HG02970 (cell line): ENCODE data around the gene PGLYRP4.
"Not testable (repeated sequence)": the region's sequence is repeated elsewhere in the genome, so short reads cannot be mapped to it uniquely, and the experiment has no call there.

Source experiments
- ATAC-seq: cut with Tn5 transposase; IDR thresholded peaks from one replicate; pipeline ENCODE4 v1.9.1; 2021; ENCODE audit warnings: mild to moderate bottlenecking, moderate library complexity, moderate number of reproducible peaks; ENCODE audit not compliant: unreplicated experiment, low FRiP score

PGLYRP4 gene

DNA sequence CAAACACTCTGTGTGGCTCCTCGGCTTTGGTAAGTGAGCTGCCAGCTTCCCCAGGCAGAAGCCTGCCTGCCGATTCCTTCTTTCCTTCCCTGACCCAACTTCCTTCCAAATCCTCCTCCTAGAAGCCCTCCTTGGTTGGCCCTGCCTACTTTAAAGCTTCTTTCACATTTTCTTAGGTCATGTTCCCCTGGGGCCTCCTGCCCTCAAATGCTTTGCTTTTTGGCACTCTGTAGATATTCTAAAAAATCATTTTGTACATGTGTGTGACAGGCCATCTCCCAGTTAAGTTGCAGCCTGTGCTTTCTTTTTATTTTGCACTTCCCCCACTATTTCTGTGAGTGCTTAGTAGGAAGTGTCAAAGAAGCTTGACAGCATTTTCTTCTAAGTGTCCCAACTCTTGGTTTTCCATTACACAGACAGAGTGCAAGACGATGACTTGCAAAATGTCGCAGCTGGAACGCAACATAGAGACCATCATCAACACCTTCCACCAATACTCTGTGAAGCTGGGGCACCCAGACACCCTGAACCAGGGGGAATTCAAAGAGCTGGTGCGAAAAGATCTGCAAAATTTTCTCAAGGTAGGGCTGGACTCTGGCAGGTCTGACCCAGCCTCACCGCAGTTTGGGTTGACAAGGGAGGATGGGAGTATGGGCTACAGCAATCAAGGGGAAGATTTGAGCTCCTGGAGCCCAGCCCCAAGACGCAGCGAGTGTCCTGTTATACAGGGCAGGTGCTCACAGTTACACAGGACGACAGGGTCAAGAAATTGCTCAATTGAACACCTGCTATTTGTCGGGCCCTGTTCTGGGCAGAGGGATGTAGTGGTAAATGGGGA, 9.4 kb upstream of the PGLYRP4 start, which contains the start of gene S100A9:
TSS of gene S100A9 (plus strand) at position 2 of the 838 bp plus-strand sequence. CDS start at position 432, 430 bp downstream.
- ATAC-seq: no peak

DNA sequence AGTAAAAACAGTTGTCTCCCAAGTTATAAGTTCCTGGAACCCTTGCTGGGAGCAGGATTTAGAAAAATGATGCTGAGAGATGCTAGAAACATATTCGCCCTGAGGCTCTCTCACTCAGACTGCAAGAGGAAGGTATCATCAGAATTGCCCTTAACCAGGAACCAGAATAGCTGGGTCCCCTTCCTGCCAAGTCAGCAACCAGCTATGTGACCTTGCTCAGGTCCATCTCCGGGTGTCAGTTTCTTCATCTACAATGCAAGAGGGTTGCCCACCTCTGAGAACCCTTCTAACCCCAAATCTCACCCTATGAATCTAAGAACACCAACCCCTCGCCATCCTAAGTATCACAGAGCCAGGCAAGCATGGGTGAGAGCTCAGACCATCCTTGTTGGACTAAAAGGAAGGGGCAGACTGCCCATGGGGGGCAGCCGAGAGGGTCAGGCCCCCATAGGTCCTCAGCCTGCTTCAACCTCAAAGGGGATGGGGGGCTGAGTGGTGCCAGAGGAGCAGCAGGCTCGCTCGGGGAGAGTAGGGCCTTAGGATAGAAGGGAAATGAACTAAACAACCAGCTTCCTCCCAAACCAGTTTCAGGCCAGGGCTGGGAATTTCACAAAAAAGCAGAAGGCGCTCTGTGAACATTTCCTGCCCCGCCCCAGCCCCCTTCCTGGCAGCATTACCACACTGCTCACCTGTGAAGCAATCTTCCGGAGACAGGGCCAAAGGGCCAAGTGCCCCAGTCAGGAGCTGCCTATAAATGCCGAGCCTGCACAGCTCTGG, 8.6 kb upstream of the PGLYRP4 start:
- no peak for ATAC-seq

DNA sequence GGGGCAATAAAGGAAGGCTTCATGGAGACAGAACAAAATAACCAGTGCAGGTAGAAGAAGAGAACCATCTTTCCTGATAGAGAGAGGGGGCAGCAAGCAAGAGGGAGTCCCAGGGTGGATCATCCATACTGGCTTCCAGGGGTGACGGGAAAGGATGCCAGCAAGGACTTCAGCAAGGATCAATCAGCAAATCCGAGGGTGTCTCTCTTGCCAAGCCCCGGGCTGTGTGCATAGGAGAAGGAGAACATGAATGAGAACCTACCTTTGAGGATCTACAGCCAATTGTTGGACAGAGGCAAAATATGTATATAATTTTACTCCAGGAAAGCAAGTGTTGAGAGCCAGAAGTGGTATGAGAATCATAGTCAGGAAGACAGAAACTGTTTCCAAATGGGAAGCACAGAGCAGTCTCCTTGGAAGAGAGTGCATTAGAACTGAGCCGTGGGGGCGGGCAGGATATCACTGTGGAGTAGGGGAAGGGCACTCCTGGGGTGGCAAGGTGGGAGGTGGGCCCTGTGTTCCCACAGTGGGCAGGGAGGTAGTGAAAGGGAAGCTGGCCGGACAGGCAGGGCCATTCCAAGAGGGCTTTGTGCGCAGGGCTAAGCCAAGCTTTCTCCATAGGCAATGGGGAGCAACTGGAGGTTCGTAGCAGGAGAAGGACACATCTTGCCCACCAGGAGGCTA, 7.9 kb upstream of the PGLYRP4 start:
- ATAC-seq: no peak

DNA sequence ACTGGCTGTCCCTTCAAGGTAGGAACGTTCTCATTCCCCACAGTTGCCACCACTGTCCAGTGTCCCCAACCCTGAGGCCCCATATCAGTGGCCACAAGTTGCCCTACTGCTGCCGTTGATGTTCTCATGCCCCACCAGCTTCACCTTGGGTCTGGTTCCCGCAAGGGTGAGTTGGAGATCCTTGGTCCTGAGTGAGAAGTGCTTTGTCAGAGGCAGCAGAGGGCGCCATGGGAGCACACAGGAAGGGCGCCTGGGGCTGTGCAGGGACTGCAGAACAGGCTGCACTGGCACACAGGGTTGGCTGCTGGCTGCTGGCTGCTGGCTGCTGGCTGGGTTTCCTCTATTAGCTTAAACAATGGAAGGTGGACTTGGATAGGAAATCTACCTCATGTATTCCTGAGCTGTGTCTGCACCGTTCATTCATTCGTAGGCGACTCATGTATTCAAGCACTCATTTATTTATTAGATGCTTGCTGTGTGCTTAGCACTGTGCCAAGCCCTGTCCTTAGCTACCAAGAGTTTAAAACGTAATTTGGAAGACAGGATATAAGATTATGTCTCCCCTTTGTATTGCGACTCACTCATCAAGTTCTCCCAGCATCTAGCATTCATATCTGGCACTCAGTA, 6.9 kb upstream of the PGLYRP4 start:
- ATAC-seq: no peak

DNA sequence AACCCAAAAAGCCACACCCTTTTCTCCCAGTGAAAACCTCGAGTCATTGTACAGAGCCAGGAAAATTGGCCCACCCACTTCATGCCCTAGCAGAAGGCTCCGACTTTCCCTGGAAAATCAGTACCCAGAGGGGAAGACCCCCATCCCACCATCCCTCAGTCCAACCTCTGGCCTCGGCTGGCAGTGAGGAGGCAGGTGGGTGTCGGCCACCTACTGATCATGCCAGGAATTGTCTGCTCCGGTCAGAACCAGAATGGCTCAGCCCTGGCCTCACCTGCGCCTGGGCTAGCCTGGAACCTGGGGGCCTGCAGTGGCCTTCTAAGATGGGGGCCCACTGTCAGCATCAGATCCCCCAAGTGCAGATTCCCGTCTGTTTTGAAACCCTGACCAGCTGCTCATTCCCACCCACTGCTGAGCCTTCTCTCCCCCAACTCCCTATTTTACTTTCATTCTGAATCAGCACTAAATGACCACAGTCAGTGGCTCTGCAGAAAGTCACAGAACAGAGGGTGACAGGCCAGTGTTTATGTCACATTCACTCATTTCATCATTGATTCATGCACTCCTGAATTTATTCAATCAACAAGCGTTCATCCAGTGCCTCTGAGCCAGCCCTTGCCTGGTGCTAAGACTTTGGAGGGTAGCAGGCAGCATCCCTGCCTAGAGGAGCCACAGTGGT, 6.0 kb upstream of the PGLYRP4 start:
- no peak for ATAC-seq

DNA sequence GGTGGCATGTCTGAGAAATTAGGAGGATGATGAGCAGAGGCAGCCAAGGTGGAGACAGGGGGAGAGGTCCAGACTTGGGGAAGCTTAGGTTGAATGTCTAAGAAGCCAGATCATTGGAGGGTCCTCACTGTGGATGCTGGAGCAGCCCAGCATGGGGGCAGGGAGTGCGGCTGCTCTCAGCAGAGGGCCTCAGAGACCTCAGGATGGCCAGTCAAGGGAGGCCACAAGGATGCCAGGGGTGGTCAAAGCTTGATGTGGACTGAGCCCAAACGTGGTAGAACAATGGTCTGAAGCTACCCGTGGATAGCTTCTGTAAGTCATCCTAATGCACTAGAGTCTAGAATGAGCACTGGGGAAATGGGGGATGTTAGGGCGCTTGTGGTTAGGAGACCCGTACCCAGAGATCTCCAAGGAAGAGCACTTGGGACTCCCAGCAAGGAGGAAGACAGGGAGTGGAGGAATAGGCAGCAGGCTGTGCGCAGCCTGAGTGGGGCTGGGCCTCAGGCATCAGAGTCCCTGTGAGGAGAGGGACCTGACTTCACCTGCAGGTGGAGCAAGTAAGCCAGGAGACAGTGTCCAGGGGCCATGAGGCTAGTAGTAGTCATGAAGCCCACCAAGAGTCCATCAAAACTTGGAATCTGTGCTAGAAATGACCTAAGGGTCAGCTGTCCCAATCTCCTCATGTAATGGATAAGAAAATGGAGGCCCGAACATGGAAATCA, 4.7 kb upstream of the PGLYRP4 start:
- ATAC-seq: no peak

DNA sequence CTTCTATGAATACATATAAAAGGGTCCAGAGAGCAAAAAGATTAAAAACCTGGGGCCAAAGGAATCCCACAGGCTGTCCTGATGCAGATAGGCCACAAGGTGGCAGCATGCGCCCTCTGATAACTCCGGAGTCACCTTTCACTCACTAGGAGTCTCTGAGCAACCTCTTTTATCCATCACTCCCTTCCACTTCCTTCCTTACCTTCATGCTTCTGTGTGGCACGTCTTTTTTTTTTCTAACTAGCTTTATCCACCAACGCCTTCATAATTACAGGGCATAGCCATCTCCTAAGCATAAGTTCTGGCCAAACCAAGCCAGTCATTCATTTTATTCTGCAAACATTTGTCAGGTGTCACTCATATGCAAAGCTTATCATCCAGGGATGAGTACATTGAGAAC, 3.9 kb upstream of the PGLYRP4 start:
- ATAC-seq: no peak

DNA sequence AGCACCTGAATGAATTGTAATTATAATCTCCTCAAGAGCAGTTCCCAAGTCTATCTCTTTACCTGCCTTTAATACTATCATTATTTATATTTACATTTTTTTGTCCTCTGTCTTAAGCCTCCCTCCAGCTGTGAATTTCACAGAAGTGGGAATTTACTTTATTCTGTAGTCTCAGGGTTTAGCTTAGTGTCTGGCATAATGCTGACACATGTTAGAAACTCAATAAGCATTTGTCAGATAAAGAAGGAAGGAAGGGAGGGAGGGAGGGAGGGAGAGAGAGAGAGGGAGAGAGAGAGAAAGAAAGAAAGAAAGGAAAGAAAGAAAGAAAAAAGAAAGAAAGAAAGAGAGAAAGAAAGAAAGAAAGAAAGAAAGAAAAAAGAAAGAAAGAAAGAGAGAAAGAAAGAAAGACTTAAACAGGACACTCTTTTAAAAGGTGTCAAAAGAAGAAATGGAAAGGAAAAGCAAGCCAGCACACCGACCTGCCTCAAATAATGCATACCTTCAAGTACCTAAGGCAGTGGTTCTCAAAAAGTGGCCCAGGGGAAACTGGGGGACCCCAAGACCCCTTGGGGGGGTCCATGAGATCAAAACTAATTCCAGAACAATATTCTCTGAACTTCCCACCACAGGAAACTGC, 1.8 kb upstream of the PGLYRP4 start:
- no peak for ATAC-seq

DNA sequence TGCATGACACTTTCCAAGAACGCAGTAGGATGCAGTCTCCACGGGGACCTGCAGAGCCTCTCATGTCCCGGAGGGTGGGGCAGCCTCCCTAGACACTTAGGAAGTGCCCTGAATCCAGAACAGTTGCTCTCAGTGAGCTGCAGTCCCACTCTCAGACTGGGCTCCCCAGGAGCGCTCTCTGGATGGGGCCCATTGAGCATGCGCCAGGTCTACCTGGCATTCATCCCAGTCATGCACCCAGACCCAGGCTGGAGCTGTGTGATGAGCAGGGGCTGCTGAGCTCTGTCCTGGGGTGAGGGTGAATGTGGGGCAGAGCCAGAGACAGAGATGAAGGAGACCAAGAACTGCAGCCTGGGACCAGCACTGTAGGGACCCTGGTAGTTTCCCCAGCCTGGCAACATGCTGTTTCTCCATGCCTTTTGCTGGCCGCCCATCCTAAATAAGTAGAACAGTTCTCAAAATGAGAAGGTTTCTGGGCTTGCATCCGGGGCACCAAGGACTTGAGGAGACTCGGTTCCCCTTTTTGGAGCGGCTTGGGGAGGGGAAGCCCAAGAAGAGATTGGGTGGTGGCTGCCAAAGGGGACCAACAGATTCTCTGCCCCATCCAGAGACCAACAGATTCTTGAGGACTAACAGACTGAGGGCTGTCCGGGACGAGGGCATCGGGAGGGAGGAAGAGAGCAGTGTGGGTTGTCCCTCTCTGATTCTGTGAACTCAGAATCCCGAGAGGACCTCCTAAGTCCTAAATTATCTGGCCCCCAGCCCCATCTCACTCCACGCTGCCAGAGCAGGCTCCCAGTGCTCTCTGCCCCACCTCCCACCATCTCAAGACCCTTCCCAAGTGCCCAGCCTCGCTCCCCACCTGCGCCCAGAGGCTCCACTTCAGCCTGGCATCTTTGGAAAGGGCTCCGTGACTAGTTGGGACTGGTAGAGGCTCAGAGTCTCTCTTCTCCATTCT, 1.0 kb upstream of the PGLYRP4 start:
- no peak for ATAC-seq

DNA sequence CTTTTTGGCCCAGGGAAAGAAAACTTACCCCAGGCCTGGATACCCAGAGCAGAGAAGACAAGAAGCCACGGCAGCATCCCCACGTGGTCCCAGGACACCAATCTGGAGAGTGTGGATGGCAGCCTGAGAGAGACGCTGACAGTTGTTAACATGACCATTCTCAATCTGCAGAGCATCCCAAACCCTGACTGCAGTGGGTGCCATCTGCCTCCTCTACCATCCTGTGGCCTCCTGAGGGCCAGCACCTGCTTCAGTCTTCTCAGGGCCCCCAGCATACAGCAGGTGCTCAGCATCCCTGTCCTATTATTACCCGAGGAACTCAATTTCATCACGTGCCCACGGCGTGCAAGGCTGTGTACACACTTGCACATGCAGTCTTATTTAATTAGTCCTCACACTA, 785 bp downstream of the PGLYRP4 start:
- ATAC-seq: no peak

DNA sequence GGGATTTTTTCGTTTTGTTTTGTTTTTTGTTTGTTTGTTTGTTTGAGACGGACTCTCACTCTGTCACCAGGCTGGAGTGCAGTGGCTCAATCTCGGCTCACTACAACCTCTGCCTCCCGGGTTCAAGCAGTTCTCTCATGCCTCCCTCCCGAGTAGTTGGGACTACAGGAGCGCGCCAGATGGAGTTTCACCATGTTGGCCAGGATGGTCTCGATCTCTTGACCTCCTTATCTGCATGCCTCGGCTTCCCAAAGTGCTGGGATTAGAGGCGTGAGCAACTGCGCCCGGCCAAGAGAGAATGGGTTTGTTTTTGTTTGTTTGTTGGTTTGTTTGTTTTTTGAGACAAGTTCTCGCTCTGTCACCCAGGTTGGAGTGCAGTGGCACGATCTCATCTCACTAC, 1.6 kb downstream of the PGLYRP4 start:
- not testable (repeated sequence) for ATAC-seq

DNA sequence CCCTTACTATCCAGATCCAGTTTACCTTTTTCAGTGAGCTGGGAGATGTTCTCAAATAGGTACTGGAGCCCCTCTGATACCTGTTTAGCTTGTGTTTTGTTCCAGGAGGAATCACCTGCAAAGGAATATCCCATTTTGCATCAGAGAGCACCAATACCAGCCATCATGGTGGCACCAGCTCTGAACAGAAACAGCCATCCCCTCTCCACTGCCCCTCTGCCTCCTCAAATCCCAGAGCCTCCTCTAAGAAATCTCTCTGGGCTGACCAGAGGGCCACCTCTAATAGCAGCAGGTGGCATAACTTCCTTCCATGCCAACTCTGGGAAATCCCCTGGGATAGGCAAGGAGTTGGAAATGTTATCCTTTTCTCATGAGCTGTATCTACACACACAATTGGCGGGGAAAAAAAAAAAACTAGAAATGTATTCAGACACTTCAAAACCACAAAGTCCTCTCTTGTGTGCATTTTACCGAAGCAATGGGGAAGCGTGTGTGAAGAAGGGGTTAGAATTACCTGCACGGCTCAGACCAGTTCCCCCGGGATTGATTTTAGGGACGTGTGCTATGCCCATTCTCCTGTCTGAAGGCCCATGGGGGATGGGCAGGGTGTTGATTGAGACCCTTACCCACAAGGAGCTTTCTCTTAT, 2.4 kb downstream of the PGLYRP4 start:
- ATAC-seq: no peak

DNA sequence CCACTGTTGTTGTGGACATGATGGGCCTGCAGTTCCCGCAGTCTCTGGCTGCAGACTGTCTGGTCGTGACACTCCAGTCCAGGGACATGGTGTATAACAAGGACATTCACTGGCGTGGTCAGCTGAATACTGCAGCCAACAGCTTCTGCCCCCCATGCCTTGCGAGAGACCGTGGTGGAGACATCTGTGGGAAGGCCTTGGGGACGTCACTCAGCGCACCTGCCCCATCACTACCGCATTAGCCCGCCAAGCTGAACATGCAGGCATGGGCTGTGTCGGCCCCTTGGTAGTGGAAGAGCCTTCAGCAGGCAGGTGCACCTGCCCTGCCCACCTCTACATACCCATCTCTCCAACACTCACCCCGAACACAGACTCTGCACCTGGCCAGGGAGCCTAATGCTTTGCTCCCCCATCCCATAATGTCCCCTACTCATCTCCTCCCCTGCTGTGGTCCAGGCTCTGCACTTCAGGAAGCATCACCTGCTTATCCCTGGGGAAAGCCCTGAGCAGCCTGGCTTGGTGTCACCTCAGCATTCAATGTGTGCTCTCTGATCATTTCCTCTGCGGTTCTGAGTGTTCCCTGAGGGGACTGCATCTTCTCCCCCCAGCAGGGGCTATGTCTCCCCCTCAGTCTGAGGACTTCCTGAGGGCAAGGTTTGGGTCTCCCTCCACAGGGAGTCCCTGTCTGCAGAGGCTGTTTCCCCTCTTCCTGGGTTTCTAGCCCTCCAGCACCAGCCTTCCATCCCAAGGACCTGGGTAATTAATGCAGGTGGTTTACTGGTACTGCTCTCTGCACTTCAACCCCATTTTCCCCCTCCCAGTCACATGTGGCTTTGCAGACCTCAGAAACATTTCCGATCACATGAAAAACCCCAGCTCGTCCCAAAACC, 3.2 kb downstream of the PGLYRP4 start:
- ATAC-seq: no peak

DNA sequence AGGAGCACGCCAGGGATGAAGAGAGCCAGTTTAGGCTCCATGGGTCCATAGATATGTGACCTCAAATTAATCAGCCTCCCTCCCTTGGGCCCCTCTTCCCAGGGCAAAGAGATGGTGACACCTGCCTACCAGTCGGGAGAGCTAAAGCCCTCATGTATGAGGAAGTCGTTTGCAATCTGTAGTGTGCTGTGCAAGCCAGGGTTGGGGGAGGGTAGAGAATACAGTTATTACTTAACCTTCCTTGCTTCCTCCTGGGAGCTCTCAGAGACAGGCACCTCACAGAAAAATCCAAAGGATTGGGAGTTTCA, 4.0 kb downstream of the PGLYRP4 start:
- no peak for ATAC-seq

DNA sequence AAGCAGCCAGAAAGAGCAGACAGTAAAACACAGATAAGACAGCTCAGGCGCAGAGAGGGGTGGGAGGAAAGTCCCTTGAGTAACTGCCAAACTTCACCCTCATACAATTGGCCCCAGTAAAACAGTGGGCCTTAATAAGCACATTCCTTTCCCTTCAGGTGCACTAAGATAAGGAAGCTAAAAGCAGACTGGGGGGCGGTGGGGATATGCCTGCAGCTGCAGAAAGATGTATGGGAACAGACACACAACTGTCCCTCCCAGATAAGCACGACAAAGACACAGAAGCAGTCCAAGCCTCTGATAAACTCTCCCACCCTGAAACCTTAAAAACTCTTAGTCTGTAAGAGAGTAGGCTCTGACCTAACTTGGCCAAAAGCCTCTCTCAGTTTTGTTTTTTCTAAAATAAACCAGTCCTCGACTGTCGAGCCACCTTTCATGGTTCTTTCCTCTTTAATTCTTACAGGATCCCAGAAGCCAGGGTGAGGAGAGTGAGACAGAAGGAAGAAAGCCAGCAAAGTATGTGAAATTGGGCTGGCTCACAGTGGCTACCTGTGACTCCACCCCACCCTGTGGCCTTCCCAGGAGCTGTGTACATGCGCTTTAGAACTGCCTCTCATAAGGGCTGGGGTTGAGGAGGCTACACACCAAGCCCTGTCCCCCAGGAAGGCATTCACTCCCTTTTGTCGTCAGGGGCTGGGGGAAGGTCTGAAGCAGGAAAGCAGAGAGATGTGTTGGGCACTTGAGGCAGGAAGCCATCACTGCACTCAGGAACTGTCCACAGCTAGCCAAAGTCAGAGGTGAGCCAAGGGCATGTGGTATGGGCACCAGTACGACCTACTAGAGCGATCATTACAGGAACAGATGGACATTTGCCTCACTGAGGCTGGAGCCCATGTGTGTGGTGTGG, 4.6 kb downstream of the PGLYRP4 start:
- ATAC-seq: no peak
